Left lobe of liver (tissue), 2 donors: ENCODE results near the gene LHFPL4. TPM values are rescaled to one million over a fixed set of nuclear protein-coding genes. Genes with fewer than 3 reads are reported as not detected.
A peak's percentile ranks its signal among the peaks of the same experiment; 100 is the strongest.
"Not testable (repeated sequence)": the region's sequence is repeated elsewhere in the genome, so short reads cannot be mapped to it uniquely, and the experiment has no call there.

Experiments
- ATAC-seq: fragments of 200-7000 bp; cut with Tn5 transposase; one replicate; pipeline ENCODE4 v1.9.1; 2020; ENCODE audit warnings: mild to moderate bottlenecking, moderate library complexity
- DNase-seq: peaks from one replicate; pipeline ENCODE4 v3.0.0-alpha.2; 2020; ENCODE audit warnings: low spot score
- total RNA-seq: library from RNA; stranded (reverse); gene quantifications from one replicate; pipeline ENCODE4 v1.2.1, GENCODE V29; 2021
- donor health status: DM: no; HTN: no; CAD: no; lungs with moderate emphysema.
- donor health status: DM: no; HTN: yes; CAD: no.

The LHFPL4 gene
- total RNA-seq, 1 donor from 2014 or later, result 0.28 TPM

DNA sequence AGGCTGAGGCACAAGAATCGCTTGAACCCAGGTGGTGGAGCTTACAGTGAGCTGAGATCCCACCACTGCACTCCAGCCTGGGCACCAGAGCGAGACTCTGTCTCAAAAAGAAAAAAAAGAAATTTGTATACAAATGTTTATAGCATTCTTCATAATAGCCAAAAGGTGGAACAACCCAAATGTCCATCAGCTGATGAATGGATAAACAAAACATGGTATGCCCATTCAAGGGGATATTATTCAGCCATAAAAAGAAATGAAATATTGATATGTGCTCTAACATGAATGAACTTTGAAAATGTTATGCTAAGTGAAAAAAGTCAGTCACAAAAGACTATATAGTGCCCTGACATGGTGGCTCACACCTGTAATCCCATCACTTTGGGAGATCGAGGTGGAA is 11.4 kb downstream of the LHFPL4 start:
- ATAC-seq (no peak), DNase-seq (no peak)

DNA sequence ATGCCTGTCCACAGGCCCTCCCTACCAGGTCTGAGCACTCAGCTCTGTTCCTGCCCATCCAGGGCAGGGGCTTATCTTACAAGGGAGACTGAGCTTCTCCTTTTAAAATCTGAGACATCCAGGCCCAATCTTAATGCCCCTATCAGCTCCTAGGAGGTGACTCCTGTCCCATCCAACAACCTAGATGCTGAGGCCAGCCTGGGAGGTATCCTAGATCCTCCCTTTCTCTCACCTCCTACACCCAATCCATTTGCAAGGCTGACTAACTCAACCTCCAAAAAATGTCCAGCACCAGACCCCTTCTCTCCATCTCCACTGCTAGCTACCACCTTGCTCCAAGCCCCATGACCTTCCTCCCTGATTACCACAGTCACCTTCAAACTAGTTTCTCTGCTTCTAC is 17.4 kb downstream of the LHFPL4 start:
- DNase-seq (no peak), ATAC-seq (no peak)

DNA sequence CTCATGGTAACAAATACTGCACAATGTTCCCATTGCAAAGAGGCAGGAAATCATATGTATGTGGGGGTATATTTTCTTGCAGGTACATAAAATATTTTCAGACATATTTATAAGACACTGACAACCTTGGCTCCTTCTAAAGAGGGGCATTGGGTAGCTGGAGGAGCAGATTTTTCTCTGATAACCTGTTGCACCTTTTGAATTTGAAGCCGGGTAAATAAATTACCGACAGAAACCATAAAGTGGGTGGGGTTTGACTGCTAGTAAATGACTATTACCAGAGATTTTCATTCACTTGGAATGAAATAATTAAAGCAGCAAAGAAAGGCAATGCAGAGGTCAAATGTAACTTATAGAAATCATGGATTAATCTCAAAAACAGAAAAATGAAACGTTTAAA is 19.2 kb downstream of the LHFPL4 start:
- no peak for DNase-seq
- no peak for ATAC-seq

DNA sequence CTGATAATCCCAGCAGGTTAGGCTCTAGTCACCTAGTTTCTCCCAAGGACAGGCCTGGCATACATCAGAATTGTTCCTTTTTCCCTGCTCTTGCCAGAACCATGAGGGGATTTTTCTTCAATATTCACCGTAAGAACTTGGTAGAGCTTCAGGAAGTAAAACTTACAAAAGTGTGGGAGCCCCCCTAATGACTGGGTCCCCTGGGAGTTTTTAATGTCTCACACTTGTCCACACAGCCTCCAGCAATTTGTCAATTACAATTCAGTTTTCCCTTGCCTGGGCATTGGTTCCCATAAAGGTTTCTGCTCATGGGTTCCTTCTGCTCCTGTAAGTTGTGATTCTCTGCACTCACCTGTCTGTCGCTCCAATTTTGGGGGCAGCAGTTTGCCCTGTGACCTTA is 28.5 kb downstream of the LHFPL4 start:
- no peak for ATAC-seq
- no peak for DNase-seq

DNA sequence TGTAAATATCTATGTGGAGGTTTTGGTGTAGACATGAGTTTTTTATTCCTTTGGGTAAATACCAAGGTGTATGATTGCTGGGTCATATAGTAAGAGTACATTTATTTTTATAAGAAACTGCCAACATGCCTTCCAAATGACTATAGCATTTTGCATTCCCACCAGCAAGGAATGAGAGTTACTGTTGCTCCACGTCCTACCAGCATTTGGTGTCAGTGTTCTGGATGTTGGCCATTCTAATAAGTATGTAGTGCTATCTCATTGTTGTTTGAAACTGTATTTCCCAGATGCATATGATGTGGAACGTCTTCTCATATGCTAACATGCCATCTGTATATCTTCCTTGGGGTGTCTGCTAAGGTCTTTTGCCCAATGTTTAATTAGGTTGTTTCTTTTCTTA is 38.7 kb downstream of the LHFPL4 start:
- DNase-seq (no peak), ATAC-seq (no peak)

DNA sequence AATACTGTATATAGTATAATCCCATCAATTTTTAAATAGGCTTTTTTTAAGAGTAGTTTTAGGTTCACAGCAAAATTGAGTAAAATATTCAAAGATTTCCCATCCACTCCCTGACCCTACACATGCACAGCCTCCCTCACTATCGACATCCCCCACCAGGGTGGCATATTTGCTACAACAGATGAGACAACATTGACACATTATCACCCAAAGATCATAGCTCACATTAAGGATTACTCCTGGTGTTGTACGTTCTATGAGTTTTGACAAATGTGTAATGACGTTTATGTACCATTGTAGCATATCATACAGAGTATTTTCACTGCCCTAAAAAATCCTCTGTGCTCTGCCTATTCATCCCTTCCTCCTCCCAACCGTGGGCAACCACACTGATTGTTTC is 39.3 kb downstream of the LHFPL4 start:
- ATAC-seq (no peak), DNase-seq (no peak)

DNA sequence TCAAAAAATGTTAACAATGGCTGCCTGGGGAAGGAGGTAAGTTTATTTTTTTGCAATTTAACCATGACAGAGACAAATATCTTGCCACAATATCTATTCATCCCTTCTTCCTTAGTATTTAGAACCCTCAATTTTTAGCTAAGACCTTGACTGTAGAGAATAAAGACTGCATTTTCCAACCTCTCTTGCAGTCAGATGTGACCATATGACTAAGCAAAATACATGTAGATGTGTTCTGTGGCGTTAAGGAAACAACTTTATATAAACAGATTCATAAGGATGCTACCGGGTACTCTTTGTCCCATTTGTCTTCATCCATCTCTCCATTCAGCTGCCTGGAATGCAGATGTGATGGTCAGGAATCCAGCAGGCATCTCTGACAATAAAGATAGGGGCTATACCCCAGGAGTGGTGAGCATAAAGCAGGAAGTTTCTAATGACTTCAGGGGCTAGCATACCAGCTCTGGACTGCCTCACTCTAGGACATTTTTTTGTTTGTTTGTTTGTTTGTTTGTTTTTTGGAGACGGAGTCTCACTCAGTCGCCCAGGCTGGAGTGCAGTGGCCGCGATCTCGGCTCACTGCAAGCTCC is 41.1 kb downstream of the LHFPL4 start:
- DNase-seq (no peak), ATAC-seq (no peak)

DNA sequence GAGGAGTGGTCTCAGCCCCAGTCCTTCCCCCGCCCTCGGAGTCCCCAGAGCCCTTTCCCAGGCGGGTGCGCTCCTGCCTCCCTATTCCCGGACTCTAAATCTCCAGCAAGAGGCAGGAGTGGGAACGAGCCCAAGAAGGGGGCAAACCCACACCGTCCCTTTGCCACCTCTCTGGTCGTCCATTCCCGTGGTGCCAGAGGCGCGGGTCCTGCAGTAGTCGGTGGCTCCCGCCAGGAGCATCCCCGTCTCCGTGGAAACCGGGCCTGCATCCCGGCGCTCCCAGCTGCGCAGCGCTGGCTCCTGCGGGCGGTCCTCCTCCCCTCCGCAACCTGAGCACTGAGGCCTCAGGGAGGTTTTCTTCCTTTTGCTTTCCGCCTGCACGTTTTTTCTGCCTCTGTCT is 44.8 kb downstream of the LHFPL4 start:
- no peak for DNase-seq
- ATAC-seq, result no peak

DNA sequence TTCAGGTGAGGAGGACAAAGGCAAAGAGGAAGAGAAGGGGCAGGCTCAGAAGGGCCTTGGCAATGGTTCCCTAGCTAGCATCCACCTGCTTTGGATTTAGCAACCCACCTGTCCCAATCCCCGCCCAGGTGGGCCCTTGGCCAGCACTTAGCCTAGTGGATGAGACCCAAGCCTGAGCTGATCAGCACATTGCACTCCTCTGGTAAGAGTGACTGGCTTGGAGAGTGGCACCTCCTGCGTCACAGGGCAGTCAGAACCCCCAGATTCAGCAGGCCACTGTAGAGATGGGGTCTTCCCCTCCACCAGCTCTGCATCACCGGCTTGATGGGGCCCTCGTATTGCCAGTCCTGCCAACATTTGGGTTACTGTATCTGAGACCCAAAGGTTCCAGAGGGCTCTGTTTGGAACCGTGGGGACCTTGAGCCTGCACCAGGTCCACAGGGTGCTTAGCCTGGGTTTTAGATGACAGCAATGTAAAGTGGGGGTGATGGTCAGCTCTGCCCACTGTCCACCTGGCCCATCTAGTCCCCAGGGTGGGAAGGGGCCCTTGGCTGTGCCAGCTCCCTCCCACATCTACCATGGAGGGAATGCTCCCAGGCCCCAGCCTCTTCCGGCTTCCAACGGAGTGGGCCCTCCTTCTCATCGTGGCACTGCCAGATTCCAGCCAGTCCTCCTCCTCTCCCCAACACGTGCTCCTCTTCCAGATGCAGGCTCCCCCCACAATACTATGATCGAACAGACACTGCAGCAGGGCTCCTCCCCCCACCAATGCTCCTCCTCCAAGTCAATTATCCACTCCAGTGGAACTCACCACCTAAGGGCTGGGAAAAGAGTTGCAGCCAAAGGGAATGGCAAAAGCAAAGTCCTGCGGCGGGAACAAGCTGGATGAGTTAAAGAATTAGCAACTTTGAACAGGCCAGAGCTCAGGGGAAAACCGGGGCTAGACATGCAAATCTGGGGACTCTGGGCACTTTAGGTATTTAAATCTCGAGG is 45.7 kb downstream of the LHFPL4 start:
- ATAC-seq, result no peak

DNA sequence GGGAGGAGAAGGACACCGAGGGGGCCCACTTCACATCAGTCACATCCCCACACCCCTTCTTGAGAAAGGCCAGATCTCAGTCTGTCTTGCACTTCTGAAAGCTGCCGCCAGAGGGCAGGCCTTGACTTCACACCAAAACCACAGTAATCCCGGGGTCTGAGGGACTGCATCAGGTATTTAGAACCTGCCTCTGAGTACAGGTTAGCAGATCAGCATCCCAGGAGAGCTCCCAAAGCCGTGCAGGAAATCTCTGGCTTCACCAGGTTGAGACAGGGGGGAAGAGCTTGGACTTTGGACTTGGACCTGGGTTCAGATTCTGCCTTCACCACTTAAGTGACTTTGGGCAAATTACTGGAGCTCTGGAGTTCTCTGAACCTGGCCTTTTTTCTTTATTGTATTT is 50.3 kb downstream of the LHFPL4 start:
- DNase-seq, result no peak
- peak; percentile 72 for ATAC-seq

More for the DNA sequence above, 45.7 kb downstream of the LHFPL4 start:
- DNase-seq, result no peak

DNA sequence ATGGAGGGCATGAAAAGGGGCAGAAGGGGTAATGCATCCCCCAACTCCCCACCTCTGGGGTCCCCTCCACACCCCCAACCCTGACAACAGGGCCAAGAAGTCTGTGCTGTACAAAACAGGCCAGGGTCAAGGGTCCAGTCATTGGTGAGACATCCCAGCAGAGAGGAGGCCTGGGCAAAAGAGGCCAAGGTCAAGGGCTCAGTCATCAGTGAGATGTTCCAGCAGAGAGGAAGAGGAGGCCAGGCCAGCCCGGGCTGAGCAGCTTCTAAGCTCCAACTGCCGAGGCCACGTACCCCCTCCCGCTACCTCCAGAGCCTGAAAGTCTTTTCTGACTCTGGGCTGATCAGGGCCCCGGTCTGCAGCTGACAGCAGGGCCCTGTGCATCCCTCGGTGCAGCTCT is 52.4 kb downstream of the LHFPL4 start:
- DNase-seq, result no peak
- ATAC-seq, result no peak

DNA sequence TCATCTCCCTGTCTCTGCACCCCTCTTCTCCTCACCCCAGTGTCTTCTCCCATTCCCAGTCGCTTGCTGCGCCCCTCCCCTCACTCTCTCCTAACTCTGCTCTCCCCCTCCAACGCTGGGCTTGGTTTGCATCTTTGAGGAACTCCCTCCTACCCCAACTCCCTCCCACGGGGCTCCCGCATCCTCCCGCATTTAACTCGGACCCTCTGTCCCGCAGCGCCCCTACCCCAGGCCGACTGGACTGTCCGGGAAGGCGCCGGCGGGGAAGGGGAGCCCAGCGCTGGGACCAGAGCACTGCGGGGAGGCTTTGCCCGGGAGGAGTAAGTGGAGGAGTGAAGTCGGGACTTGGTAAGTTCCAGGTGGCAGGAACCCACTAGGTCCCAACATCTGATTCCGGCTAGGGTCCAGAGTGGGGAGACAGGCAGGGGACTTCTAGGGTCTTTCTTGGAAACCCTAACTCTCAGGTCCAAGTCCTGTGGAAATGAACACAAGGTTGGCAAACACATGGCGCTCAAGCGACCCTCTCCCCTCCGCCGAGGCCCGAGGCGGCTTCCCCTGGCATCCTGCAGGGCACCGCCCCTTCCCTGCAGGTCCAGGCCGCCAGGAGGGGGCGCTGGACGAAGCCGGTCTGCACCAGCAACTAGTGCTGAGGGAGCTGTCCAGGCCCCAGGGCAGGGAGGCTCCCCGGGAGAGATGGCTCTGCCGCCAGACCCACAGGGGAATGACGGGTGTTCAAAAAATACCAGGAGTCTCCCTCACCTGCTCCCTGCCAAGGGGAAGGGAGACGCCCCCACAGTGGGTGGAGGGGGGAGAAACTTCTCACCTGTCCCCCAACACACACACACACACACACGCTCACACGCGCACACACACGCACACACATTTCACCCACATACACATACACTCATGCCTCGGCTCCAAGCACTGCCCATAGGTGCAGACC is 53.2 kb downstream of the LHFPL4 start:
- ATAC-seq (peak; percentile 59), DNase-seq (no peak)

DNA sequence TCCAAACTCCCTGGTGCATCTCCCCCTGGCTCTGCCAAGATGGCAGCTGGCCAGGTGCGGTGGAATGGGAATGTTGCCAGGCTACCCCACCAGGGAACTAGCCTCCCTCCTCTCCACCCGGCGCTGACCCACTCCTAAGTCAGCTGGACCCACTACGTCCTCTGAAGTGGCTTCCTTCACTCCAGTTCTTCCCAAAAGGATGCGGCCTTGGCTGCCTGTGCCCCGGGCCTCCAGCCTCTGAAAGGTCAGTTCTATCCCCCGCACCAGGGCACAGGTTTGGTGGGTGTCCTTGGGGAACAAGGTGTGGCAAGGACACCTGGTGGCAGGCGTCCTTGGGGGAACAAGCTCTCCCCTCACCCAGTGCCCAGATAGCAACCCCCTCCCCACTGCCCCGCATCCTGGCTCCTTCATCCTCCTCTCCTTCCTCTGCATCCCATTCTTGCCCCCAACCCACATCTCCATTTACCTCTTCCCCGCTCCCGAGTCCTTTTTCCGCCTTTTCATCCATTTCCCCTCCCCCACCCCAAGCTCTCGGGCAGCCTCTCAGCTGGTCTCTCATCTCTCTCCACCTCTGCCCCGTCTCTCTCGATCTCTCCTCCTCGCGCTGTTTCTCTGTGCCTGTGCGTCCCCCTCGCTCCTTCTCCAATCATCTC is 54.0 kb downstream of the LHFPL4 start:
- no peak for DNase-seq

DNA sequence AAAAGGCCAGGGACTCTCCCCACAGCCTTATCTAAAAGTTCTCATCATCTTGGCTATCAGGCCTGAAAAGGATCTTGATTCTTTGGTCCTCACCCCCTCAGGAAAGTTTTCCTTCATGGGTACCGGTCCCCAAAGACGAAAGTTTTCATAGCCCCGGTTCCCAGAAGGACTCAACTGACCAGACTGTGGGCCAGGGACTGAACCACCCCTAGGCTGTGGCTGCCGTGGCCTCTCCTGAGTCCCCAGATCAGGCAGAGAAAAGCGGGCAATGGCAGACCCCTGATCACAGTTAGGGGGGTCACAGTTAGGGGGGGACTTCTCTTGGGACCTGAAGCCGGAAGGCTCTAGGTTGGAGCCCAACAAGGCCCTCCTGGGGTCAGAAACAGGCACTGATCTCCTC is 54.8 kb downstream of the LHFPL4 start:
- DNase-seq, result no peak
- ATAC-seq, result no peak

More for the DNA sequence above, 54.0 kb downstream of the LHFPL4 start:
- no peak for ATAC-seq

DNA sequence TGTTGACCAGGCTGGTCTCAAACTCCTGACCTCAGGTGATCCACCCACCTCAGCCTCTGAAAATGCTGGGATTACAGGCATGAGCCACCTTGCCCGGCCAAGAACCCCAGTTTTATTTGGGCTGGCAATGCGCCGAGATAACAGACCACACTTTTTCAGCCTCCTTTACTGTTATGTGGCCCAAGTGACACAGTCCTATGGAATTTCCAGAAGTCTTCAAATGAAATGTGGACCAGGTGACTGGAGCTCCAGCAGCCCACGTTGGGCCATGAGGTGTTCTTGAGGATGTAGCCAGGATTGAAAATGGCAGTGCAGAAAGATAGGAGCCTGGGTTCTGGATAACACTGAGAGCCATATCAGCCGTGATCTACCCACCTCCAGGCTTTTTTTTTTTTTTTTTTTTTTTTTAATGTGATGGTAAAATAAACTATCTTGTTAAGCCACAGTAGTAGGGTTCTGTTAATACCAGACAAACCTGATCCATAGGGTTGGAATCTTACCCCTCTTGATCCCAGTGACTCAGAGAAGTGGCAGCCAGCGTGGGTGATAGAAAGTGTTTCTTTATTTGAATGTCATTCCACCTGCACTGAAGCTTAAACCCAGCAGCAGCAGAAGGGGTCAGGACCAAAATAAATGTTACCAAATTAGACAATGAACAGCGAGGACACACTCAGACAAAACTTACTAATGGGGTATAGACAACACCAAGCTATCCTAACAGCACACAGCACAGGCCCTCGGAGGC is 55.6 kb downstream of the LHFPL4 start:
- ATAC-seq, result no peak
- DNase-seq, result no peak

DNA sequence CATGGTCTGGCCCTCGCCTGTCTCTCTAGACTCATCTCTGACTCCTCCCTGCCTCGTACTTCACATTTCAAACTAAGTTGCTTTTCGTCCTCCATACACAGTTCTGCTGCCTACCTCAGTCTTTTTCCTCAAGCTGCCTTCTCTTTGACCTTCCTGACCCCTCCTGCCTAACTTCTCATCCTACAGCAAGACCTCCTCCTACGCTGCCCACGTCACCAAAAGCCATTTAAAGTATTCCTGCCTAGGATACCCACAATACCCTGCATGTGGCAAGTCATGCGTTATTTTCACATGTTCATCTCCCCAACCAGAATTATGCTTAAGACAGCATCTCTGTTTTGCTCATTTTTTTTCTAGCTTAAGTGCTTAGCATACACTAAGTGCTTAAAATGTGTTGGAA is 56.7 kb downstream of the LHFPL4 start:
- ATAC-seq (no peak), DNase-seq (no peak)

DNA sequence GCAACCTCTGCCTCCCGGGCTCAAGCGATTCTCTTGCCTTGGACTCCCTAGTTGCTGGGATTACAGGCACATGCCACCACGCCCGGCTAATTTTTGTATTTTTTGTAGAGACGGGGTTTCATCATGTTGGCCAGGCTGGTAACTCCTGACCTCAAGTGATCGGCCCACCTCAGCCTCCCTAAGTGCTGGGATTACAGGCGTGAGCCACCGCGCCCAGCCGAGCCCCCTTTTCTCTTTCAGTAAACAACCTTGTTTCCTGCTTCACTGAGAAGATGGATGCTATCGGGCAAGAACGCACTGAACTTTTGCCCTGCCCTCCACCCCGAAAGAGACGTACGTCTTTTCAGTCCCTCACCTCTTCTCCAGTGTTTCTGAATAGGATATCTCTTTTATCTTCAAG is 59.6 kb downstream of the LHFPL4 start:
- not testable (repeated sequence) for ATAC-seq, DNase-seq

DNA sequence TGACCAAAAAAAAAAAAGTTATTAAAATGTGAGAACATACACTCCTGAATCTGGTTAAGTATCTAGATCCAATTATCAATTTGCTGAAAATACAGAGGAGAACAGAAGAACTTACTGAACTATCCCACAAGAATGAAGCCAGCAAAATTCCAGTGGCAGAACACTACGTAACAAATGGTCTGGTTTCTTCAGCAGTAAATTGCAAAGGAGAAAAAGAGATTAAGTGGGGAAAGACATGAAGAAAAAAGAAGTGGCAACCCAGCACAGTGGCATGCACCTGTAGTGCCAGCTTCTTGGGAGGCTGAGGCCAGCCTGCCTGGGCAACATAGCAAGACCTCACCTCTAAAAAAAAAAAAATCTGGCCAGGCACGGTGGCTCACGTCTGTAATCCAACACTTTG is 62.1 kb downstream of the LHFPL4 start:
- ATAC-seq (no peak), DNase-seq (no peak)

DNA sequence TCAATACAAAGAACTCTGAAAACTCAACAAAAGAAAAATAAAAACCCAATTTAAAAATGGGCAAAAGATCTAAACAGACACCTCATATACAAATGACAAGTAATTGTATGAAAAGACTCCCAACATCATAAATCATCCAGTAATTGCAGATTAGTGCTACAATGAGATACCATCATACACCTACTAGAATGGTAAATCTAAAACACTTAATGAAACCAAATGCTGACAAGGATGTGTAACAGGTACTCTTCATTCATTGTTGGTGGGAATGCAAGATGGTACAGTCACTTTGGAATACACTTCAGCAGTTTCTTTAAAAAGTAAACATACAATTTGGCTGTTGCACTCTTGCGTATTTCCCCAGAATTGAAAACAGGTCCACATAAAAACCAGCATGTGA is 68.4 kb downstream of the LHFPL4 start:
- ATAC-seq, result no peak
- no peak for DNase-seq

DNA sequence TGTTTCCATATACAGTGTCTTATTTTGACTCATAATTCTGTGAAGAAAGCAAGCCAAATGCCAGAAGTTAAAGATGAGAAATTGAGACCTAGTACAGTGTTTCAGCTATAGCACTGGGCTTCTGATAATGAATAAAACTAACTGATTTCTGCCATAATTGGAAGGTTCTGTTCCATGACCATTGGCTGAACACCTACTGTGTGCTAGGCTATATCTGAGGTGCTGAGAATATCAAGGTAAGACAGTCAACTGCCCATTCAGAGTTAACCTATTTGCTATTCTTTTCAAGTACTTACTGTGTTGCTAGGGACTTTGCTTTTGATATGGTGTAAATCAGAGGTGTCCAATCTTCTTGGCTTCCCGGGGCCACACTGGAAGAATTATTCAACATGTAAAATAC is 73.4 kb downstream of the LHFPL4 start:
- no peak for DNase-seq

More for the DNA sequence above, 73.4 kb downstream of the LHFPL4 start:
- no peak for ATAC-seq
